Middle frontal gyrus (tissue), 1 donor: ENCODE data around the gene EXOC7.

Source experiments
- DNase-seq: peaks from one replicate; pipeline ENCODE4 v3.0.0-alpha.2; 2015; ENCODE audit warnings: low spot score; ENCODE audit errors: extremely low spot score

EXOC7 gene, protein sequence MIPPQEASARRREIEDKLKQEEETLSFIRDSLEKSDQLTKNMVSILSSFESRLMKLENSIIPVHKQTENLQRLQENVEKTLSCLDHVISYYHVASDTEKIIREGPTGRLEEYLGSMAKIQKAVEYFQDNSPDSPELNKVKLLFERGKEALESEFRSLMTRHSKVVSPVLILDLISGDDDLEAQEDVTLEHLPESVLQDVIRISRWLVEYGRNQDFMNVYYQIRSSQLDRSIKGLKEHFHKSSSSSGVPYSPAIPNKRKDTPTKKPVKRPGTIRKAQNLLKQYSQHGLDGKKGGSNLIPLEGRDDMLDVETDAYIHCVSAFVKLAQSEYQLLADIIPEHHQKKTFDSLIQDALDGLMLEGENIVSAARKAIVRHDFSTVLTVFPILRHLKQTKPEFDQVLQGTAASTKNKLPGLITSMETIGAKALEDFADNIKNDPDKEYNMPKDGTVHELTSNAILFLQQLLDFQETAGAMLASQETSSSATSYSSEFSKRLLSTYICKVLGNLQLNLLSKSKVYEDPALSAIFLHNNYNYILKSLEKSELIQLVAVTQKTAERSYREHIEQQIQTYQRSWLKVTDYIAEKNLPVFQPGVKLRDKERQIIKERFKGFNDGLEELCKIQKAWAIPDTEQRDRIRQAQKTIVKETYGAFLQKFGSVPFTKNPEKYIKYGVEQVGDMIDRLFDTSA

DNA sequence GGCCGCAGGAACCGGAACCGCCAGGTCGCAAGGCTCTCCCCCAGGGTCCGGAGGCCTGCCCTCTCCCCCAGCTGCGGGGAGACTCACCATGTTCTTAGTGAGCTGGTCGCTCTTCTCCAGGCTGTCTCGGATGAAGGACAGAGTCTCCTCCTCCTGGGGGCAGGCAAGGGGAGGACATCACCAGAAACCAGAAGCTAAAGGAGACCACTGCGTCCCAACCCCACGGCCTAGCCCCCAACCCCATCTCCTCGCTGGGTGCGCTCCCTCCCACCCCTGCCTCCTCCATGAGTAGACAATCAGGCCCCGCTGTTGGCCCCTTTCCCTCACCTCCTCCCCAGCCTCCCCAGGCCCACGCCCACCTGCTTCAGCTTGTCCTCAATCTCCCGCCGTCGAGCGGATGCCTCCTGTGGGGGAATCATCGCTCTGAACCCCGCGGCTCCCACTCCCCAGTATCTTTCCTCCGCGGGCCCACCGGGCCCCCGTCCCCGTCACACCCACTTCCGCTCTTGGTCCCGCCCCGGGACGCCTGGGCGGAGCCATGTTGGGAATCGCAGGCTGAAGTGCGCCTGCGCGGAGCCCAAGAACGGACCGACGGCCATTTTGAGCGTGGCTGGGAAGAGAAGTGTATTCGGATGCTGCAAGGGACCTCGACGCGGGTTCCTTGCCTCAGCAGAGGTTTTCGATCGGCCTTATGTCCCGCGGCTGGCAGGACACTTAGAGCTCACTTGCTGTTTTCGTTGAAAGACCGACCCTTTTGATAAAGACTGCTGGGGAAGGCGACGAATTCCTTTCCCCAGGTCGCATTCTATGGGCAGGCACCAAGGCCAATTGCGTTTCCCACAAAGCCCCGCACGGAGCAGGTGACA, at the start of gene EXOC7:
EXOC7 (minus strand) TSS at position 514 of the 866 bp plus-strand sequence; CDS start at position 419, 95 bp downstream.
- DNase-seq = peak; percentile 93

DNA sequence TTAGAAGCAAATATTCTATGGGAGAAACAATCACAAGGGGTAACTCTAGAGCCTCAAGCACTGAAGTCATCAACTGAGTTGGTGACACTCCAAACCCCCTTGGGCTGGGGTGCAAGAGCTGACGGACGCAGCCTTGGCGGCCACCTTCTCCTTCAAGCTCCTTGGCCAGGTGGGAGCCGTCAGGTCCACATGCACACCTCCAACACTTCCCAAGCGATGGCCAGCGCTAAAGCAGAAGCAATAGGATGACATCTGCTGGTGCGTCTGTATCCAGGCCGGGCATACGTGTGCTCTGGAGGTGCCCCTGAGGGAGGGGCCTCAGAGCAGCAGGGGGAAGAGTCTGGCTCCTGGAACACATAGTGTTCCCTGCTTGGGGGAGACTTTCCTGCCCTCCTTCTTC, 49.6 kb upstream of the EXOC7 start:
- no peak for DNase-seq

DNA sequence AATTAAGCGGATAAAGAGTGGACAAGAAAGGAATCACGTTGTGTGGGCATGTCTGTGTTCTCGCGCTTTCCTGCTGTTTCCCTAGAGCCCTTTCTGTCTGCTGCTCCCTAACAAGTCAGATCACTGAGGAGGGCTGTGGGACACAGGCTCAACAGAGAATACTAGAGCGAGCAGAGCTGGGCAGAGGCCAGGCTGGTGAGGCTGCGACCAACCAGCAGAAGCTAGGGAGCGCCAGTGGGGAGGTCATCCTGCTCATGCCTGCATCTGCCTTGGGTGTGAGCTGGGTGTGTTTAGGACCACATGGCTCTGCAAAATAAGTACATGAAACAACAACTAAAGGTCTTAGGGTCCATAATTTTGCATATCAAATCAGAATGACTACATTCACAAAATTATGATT, 49.0 kb upstream of the EXOC7 start:
- no peak for DNase-seq

DNA sequence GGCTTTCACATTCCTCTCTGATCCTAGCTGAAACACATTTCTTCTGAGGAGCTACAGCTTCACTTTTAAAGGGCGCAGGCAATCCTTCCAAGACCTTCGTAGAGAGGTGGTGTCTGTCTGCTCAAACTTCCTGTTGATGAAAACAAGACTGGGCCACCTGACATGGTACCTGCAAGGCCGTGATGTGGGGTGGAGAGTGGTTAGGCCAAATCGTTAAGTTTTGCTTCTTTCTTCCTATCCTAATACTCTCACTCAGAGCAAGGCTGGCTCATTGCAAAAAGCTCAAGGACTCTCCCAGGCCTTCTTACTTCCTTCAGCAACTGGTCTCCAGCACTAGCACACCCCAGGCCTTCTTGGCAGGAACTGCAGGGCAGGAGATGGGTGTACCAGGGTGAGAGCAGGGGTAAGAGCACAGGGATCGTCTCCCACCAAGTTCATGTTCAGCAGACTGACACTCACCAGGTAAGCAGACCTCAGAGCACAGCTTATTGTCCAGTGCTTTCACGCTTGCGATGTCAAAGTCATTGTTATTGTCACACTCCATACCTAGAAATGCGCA, 48.4 kb upstream of the EXOC7 start:
- DNase-seq = no peak

DNA sequence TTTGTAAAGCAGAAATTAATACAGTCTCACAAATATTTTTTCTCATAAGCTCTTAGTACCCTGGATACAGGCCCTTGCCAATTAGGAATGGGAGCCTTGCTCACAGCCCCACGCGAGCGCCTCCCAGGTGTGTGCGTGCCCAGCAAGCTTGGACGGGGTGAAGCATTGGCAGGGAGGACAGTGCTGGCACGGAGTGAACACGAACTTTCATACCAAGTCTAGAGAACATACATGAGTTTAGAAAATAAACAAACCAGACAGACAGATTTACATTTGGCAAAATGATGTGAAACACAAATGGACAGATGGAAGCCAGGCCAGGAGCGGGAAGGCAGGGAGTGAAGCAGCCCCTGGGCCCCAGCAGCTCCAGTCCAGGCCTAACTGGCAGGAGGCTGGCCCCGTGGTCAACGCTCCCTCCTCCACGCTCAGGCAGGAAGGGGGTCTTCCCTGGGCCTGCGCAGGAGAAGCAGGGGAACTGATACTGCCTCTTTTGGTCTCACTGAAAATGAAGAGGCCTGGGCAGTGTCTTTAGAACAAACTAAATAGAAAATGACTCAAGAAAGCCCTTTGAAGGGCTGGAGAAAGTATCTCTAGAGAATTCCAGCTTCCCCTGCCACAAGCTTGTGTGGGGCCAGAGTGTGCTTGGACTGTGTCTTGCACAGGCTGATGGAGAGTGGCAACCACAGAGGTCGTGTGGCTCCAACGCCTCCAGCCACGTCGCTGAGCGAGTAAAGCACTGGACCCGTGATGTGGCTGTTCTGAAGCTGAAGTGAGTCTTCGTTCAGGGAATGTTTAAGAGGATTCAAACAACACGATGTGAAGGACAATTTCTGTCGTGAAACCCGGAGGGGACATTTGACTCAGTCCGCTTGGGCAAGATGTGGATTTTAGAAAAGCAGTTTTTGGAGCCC, 47.4 kb upstream of the EXOC7 start:
- no peak for DNase-seq

DNA sequence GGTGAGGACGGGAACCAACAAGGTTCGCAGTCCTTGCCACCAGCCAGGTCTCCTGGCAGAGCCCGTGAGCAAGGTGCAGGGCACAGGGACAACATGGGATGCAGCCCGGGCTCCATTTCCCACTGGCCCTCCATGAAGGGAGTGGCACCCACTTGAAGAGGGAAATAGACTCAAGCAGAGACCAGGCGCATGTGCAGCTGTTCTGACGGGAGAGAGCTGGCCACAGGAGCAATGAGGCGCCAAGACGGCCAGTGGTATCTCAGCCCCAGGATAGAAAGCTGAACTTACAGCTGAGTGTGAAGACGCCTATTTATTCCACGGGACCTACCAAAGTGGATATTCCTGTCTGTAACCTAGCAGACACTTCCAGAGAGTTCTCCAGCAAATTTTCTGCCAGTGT, 45.6 kb upstream of the EXOC7 start:
- no peak for DNase-seq

DNA sequence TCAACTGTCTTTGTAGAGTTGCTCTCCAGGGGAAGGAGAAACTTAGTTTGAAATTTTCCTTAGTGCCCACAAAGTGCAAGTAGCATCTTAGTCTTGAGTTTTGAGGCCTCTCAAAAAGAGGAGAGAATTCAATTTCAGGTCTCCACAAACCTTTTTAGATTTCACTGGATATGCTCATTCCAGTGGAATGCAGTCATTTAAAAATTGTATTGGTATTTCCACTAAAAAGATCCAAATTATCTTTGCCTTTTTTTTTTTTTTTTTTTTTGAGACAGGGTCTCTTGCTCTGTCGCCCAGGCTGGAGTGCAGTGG, 44.4 kb upstream of the EXOC7 start:
- no peak for DNase-seq

DNA sequence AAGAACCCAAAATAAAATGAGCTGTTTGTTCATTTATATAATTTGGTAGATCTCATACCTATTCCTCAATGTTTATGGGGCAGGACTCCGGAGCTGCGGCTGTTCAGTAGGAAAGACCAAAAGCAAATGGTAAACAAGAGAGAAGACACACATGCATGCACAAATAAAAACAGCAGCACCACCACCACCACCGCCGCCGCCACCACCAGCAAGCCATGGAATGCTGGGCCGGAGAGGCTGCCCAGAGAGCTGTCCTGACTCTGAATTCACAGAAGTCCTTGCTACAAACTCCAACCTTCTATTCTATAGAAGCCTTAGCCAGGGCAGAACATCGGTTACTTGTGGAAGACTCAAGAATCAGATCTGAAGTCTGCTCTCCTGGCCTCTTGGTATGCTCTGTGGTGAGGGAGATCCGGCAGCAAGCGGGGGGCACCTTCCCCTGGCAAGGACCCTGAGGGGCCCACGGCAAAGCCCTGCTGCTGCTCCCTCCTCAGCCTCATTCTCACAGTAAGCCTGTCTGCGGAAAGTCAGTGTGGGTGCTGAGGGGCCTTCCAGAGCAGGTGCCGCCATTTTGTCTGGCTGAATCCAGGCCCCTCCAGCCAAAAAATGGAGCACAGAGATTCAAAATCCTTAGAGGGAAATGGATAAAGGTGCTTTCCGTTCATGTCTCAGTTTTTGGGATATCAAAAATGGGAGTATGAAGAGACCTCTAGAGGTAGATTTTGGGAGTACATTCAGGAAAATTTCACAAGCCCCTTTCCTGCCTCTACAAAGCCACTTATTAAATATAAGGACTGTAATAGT, 43.8 kb upstream of the EXOC7 start:
- peak; percentile 11 for DNase-seq

DNA sequence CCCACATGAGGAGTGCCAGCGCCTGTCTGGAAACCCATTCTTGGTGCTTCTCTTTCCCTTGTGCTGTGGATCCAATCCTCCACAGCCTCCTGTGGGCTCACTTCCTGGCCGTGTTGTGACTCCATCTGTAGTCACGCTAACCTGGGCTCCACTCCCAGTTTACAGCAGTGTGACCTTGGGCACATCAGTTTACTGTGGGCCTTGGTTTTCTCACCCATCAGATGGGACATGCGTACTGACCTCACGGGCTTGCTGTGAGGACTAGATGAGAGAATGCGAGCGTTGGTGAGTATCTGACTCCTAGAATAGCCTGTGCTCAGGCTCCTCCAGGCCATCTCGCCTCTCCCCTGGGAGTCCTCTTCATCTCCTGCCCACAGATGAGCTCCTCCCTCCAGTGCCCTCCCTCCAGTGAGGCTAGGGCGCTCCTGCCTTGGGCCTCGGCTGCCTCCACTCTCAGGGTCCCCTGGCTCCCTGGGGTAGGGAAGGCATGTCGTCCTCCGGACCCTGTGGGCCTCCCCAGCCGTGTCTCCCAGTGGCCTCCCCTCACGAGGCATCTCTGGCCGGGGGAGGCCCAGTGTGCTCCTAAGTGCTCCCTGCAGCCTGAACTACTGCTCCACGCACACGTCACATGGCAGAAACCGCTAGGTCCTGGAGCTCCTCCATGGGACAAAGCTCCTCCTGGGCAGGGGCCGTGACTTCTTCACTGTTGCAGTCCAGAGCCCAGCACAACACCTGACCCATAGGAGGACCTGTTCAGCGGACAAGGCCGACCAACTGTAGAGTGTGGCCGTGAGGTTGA, 42.7 kb upstream of the EXOC7 start:
- DNase-seq = no peak

DNA sequence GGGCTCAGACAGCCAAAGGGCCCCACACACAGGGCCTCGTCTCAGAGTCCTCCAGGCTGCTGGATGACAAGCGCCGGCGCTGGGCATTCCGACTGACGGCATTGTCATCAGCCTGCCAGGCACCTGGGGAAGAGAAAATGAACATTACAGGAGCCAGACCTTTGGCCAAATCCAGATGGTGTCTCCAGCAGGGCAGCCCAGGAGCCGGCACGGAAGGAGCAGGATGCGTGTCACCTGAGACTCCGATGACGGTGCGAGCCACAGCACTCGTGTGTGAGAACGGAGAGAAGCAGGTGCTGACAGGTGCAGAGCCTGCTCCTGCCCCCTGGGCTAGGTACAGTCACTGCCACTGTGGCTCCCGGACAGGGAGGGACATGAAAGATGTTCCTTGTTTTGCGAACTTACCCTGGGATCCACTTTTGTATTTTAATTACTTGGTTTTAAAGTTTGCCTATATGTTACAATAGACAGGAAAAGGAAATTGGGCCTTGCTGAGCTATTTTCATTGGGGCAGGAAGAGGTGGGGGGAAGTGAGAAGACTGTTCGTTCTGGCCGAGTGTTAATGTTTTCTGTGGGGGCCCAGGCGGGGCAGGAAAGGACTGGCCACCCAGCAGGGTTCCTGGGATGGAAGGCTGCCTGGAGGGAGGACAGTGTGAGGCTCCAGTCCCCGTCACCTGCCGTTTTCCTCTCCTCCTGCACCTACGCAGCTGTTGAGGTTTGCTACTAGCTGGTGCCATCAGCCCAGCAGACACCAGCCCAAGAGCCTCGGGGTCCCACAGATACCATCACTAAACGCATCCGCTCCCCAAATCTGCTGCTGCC, 41.9 kb upstream of the EXOC7 start:
- no peak for DNase-seq

DNA sequence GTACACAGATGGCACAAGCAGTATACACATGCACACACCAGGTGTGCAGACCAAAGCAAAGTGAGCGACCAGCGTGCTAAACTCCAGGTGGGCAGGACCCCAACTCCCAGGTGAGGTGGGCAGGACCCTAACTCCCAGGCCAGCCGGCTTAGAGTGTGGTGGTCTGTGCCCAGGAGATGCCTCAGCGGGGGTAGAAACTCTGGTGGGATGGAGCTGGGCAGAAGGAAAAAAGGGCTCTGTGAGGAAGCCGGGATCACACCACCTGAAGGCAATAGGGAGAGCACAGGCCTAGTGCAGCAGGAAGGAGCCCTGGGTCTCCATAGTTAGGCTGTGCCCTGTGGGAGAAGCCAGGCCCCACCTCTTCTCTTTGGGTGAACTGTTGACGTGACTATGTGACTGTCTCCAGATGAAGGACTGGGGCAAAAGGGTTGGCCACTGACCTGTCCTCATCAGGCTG, 39.0 kb upstream of the EXOC7 start:
- DNase-seq = no peak

DNA sequence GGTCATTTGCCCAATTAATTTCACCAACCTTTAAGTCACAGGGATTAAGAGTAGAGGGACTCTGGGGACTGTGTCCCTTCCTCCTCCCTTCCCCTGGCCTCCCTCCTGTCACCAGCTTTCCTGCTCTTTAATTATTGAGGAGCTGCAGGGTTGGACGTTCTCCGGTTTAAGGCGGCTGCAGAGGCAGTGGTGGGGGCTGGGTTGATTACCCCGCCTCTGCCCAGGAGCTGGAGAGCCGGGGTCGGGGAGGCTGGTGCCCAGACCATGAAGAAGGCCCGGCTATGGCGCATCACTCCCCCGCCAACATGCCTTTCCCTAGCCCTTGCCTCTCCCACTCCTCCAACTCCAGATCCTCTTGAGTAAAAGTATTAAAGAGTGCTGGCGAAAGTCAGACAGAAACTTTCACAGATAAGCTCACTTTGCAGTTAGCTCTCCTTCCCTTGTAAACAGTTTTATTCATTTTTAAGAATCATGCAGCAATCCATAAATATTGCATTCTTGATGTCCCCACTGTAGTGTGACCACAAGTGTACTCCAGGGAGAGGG, 38.5 kb upstream of the EXOC7 start:
- no peak for DNase-seq

DNA sequence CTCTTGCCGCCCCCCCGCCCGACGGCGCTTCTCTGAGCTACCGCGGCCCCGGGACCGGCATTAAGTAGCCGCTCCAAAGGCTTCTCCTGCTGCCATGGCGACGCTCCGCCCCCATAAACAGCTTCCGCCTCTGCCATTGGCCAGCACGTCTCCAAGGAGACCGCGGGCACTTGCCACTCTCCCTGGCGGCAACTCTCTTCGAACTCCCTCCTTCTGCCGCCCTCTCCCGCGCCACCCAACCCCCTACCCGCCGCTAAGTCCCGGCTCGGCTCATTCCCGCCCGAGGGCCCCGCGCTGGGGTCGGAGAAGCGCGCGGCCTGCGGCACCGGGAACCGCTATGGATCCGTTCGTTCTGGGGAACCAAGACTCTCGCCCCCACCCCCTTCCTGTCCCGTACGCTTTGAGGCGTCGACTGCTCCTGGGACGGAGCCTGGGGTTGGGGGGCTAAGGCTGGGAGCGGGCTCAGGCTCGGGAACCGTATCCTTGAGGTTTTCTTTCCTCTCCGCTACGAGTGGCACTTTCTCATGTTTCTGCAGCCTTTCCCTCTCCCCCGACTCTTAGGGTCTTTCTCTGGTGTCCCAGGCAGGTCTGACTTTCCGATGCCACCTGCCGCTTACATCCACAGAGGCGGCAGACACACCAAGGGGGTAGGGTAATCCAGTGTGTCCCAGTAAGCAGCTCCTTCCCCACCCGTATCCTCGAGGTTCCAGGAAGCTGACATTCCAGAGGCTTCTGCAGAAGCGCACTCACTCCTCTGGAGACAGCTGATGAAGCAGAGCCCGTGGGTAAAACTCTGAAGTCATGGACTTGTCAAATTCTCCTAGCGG, 37.8 kb upstream of the EXOC7 start, which contains the start of gene FOXJ1:
FOXJ1 (minus strand) TSS at position 34 of the 827 bp plus-strand sequence. CDS start 850 bp downstream, outside the sequence.
- DNase-seq = peak; percentile 88

DNA sequence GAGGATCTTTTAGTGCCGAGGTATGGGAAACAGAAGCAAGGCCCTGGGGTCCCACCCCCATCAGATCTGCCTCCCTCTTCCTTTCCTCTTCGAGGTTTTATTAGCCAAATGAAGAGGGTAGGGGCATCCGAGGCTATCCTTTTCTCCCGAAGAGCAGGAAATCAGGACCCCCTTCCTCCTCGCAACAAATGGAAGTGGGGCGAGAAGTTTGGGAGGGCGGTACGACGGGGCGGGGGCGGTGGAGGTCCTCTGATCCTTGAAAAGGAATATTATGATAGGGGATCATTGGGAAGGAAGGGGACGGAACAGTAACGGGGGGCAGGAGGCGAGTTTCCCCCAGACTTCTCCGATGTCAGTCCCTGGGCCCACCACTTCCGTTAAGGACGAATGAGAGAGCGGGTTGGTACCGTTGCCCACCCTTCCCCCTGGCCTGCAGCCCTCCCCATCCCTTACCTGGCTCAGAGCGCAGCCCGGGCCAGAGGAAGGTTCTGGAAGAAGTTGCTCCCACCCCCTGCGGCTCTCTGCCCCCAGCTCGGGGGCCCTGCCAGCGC, 37.1 kb upstream of the EXOC7 start:
- DNase-seq = no peak

DNA sequence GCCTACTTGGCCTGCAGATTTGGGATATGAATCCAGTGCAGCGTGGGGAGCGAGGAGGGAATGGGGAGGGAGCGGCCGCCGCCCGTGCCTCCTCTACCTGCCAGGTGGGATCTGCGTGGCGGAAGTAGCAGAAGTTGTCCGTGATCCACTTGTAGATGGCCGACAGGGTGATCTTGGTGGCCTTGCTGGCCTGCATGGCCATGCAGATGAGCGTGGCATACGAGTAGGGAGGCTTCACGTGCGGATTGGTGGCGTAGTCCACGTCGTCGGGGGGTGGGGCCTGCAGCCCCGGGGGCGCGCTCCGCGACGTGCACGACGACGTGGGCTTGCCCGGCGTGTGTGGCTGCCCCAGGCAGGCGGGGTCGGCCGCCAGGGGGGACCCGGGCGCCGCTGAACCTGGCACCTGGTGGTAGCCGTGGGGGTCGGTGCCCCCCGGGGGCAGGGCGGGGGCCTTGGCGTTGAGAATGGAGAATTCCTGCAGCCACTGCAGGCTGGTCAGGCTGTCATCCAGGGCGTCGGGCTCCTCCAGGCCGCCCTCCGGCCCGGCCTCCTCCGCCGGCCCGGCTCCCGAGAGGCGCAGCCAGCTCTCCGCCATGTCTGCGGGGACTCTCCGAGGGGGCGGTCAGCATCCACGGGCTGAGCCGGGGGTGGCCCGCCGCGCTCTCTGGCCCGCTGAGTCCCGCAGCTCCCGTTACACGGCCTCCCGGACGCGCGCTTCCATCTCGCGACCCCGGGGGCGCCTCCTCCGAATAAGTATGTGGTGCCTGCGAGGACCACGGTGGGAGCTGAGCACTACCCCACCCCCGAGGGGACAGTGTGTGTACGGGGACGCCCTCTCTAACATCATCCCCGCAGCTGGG, 36.4 kb upstream of the EXOC7 start:
- DNase-seq = no peak
